Right atrium auricular region (tissue), 2 donors: ENCODE measurements around the gene MYH7. TPM values are rescaled to one million over a fixed set of nuclear protein-coding genes. Genes with fewer than 3 reads are reported as not detected.

ENCODE experiments used
- DNase-seq: peaks from one replicate; pipeline ENCODE4 v3.0.0-alpha.2; 2019; ENCODE audit warnings: low spot score
- H3K27ac ChIP-seq, 2 donors: fragments of 200-600 bp; sonication (generic); 1 replicate in 1 of 2; 2 replicates in 1 of 2; pipeline ENCODE4 v1.5.1; 2016 to 2019
- H3K27me3 ChIP-seq, 2 donors: fragments of 200-600 bp; sonication (generic); one replicate each; pipeline versions ENCODE4 v1.5.1 to v1.6.0; 2017 to 2019
- H3K36me3 ChIP-seq: fragments of 200-600 bp; sonication (generic); one replicate; pipeline ENCODE4 v1.5.1; 2016
- H3K4me1 ChIP-seq, 2 donors: fragments of 200-600 bp; sonication (generic); one replicate each; pipeline versions ENCODE4 v1.5.1 to v1.6.0; 2017 to 2019
- H3K4me3 ChIP-seq, 2 donors: fragments of 200-600 bp; sonication (generic); 1 replicate in 1 of 2; 2 replicates in 1 of 2; pipeline ENCODE4 v1.5.1; 2017 to 2019; ENCODE audit warnings: mild to moderate bottlenecking in 1 of 2, moderate library complexity in 1 of 2
- H3K9me3 ChIP-seq, 2 donors: fragments of 200-600 bp; sonication (generic); one replicate each; pipeline ENCODE4 v1.5.1; 2019
- CTCF ChIP-seq, 2 donors: fragments of 200-600 bp; sonication (generic); IDR thresholded peaks; one replicate each; pipeline ENCODE4 v1.5.1; 2019; ENCODE audit warnings: antibody characterized with exemption in 2 of 2
- total RNA-seq, 2 donors: library from RNA; depleted of rRNA; stranded (reverse); fragments of >200 nt; gene quantifications; one replicate each; pipeline ENCODE4 v1.1.0, GENCODE V29; 2016

Gene MYH7
- total RNA-seq, 2 donors from 2014 or later = 1,082 to 4,592 TPM

GRCh38 chr14:23446291-23446851 is 10.9 kb upstream of the MYH7 start:
- no peaks in the 10 kb centered on the region for H3K9me3 ChIP-seq
- peaks cover 0 to 18% of the 10 kb centered on the region in 2 donors for H3K4me1 ChIP-seq
- DNase-seq = peak; percentile 59
- H3K27me3 ChIP-seq = no peaks in the 10 kb centered on the region
- no peak overlapping the region for H3K4me3 ChIP-seq
- no peaks in the 10 kb centered on the region for H3K36me3 ChIP-seq
- peak overlapping the region; percentile 86 to 92 for H3K27ac ChIP-seq
- peak in 1 of 2 donors; percentile 50 for TF ChIP-seq CTCF (IDR thresholded peaks at IDR 0.05)

- H3K27ac ChIP-seq = peak overlapping the region; percentile 86 to 92
- peak; percentile 43 for DNase-seq
- H3K9me3 ChIP-seq = no peaks in the 10 kb centered on the region
- peaks cover 0 to 24% of the 10 kb centered on the region in 2 donors for H3K4me1 ChIP-seq
- no peak overlapping the region for H3K4me3 ChIP-seq
- no peaks in the 10 kb centered on the region for H3K36me3 ChIP-seq
- no peaks in the 10 kb centered on the region for H3K27me3 ChIP-seq
- TF ChIP-seq CTCF (IDR thresholded peaks at IDR 0.05) = no peak
Observed at GRCh38 chr14:23445773-23446172, 10.3 kb upstream of the MYH7 start.

- H3K36me3 ChIP-seq = no peaks in the 10 kb centered on the region
- H3K27me3 ChIP-seq = no peaks in the 10 kb centered on the region
- H3K9me3 ChIP-seq = no peaks in the 10 kb centered on the region
- peaks cover 0 to 37% of the 10 kb centered on the region in 2 donors for H3K4me1 ChIP-seq
- TF ChIP-seq CTCF (IDR thresholded peaks at IDR 0.05) = no peak
- DNase-seq = no peak
- H3K27ac ChIP-seq = peak overlapping the region; percentile 86 to 92
- H3K4me3 ChIP-seq = peak overlapping the region; percentile 6 to 21
Observed at GRCh38 chr14:23444314-23444713, 8.9 kb upstream of the MYH7 start.

- Histone ChIP-seq H3K4me1 (peaks cover 0 to 42% of the 10 kb centered on the region in 2 donors), H3K4me3 (peak overlapping the region; percentile 6 to 21), H3K27ac (peak overlapping the region; percentile 86 to 92), H3K27me3 (no peaks in the 10 kb centered on the region), H3K36me3 (no peaks in the 10 kb centered on the region), H3K9me3 (no peaks in the 10 kb centered on the region)
- TF ChIP-seq CTCF (IDR thresholded peaks at IDR 0.05) = no peak
- DNase-seq = peak; percentile 44
Observed at GRCh38 chr14:23443881-23444280, 8.4 kb upstream of the MYH7 start.

GRCh38 chr14:23443411-23443812 is 8.0 kb upstream of the MYH7 start:
- no peak for TF ChIP-seq CTCF (IDR thresholded peaks at IDR 0.05)
- H3K36me3 ChIP-seq = no peaks in the 10 kb centered on the region
- peak overlapping the region; percentile 86 to 92 for H3K27ac ChIP-seq
- no peaks in the 10 kb centered on the region for H3K27me3 ChIP-seq
- H3K4me1 ChIP-seq = peaks cover 0 to 46% of the 10 kb centered on the region in 2 donors
- H3K4me3 ChIP-seq = peak overlapping the region in 1 of 2 donors; percentile 26
- DNase-seq = peak; percentile 70
- H3K9me3 ChIP-seq = no peaks in the 10 kb centered on the region
